Kidney epithelial cell (primary cell): Measurements from ENCODE around the gene THSD4. TPM values are rescaled to one million over a fixed set of nuclear protein-coding genes. Genes with fewer than 3 reads are reported as not detected.

ENCODE experiments used
- DNase-seq: peaks from one replicate; pipeline ENCODE4 v3.0.0-alpha.2; 2010; ENCODE audit warnings: low read depth
- H3K27me3 ChIP-seq: 2 replicates; pipeline ENCODE4 v1.6.0; 2011; ENCODE audit warnings: low read length; ENCODE audit not compliant: control insufficient read depth, insufficient read depth
- H3K36me3 ChIP-seq: 2 replicates; pipeline ENCODE4 v1.5.1; 2011; ENCODE audit warnings: low read length; ENCODE audit not compliant: control insufficient read depth, insufficient read depth
- H3K4me3 ChIP-seq: 2 replicates; pipeline ENCODE4 v1.5.1; 2011; ENCODE audit warnings: low read depth, mild to moderate bottlenecking, control low read depth, low read length
- CTCF ChIP-seq: IDR thresholded peaks from 2 replicates; pipeline ENCODE4 v1.5.1; 2011; ENCODE audit warnings: mild to moderate bottlenecking, moderate library complexity, low read length, control low read depth, inconsistent platforms; ENCODE audit not compliant: insufficient read depth, poor library complexity, severe bottlenecking
- total RNA-seq: library from RNA; depleted of rRNA; stranded (reverse); fragments of >200 nt; gene quantifications from 2 replicates; pipeline ENCODE4 v1.2.3, GENCODE V29; 2015

Gene THSD4
- total RNA-seq, 1 donor from 2014 or later, result 17.7 TPM

- DNase-seq, result no peak
- TF ChIP-seq CTCF, result no peak
- Histone ChIP-seq H3K27me3 (no peaks in the 10 kb centered on the region), H3K4me3 (no peak overlapping the region), H3K36me3 (no peaks in the 10 kb centered on the region)
Measured at GRCh38 chr15:71332431-71333004, 217.2 kb downstream of the THSD4 start.

- Histone ChIP-seq H3K4me3 (no peak overlapping the region), H3K27me3 (no peaks in the 10 kb centered on the region), H3K36me3 (no peaks in the 10 kb centered on the region)
- DNase-seq, result no peak
- no peak for TF ChIP-seq CTCF
Measured at GRCh38 chr15:71333136-71333700, 217.9 kb downstream of the THSD4 start.

DNA sequence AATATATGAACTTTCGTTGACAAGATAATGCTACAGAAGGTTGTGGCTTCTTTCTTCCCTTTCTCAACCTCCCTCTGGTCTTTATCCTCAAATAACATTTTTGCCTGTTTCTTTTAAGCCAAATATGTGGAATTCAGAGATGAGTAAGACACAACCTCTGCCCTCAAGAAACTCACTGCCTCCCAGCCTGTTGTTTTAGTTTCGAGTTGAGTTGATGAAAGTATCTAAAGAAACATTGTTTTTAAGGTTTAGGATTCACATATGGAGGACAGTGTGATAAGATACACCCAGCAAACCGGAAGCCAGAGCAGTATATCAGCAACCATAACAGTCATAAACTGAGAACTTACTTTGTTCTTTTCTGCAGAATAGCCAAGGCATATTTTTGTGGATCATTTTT lies 218.6 kb downstream of the THSD4 start:
- no peak for DNase-seq
- H3K36me3 ChIP-seq, result no peaks in the 10 kb centered on the region
- TF ChIP-seq CTCF, result no peak
- H3K4me3 ChIP-seq, result no peak overlapping the region
- H3K27me3 ChIP-seq, result no peaks in the 10 kb centered on the region

DNA sequence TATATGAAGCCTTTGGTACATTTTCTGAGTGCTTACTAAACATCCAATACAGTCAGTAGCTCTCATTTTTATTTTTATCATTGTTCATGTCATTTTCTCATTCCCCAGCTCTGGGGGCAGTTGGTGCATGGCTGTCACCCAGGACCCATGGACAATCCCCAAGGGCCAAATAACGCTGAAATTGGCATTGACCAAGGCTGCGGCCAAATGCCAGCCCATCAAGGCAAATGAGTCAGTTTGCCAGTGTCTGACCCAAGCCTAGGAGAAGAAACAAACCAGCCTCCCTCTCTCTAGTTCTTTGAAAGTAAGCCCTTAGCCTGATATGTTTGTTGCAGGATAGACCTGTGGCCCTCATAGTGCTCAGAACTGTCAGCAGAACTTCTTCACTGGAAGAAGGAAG lies 219.2 kb downstream of the THSD4 start:
- no peak overlapping the region for H3K4me3 ChIP-seq
- H3K27me3 ChIP-seq, result no peaks in the 10 kb centered on the region
- no peaks in the 10 kb centered on the region for H3K36me3 ChIP-seq
- DNase-seq, result no peak
- no peak for TF ChIP-seq CTCF

- DNase-seq, result no peak
- no peak overlapping the region for H3K4me3 ChIP-seq
- H3K36me3 ChIP-seq, result no peaks in the 10 kb centered on the region
- no peak for TF ChIP-seq CTCF
- H3K27me3 ChIP-seq, result no peaks in the 10 kb centered on the region
Measured at GRCh38 chr15:71334873-71335272, 219.6 kb downstream of the THSD4 start.

GRCh38 chr15:71335591-71335990 lies 220.3 kb downstream of the THSD4 start:
- Histone ChIP-seq H3K36me3 (no peaks in the 10 kb centered on the region), H3K27me3 (no peaks in the 10 kb centered on the region)

More at GRCh38 chr15:71335591-71335990, 220.3 kb downstream of the THSD4 start:
- no peak for TF ChIP-seq CTCF
- H3K4me3 ChIP-seq, result no peak overlapping the region
- DNase-seq, result no peak
